Measurements from ENCODE around the gene RRAS2.

RRAS2 gene

GRCh38 chr11:14269692-14270573, 89.0 kb downstream of the RRAS2 start:
- TF ChIP-seq CTCF (IDR thresholded peaks at IDR 0.05; ENCODE audit: low read depth, low read length, missing control alignments): no peak
- in situ Hi-C loops (cut with HindIII; ENCODE audit: low sequenced_read_pairs): no loop called here
- H3K4me3 ChIP-seq (ENCODE audit: low read depth, low read length): no peak overlapping the region
- no peak for DNase-seq (ENCODE audit: low read depth)

GRCh38 chr11:14267861-14268635, 90.9 kb downstream of the RRAS2 start:
- no peak overlapping the region for H3K4me3 ChIP-seq (ENCODE audit: low read depth, low read length)
- DNase-seq (ENCODE audit: low read depth): no peak
- in situ Hi-C loops (cut with HindIII; ENCODE audit: low sequenced_read_pairs): no loop called here
- TF ChIP-seq CTCF (IDR thresholded peaks at IDR 0.05; ENCODE audit: low read depth, low read length, missing control alignments): no peak

- in situ Hi-C loops (cut with HindIII; ENCODE audit: low sequenced_read_pairs): no loop called here
- no peak for DNase-seq (ENCODE audit: low read depth)
Measured at GRCh38 chr11:14266622-14267021, 92.4 kb downstream of the RRAS2 start.

GRCh38 chr11:14264966-14265365, 94.0 kb downstream of the RRAS2 start:
- no peak for DNase-seq (ENCODE audit: low read depth)
- in situ Hi-C loops (cut with HindIII; ENCODE audit: low sequenced_read_pairs): no loop called here
- no peak for TF ChIP-seq CTCF (IDR thresholded peaks at IDR 0.05; ENCODE audit: low read depth, low read length, missing control alignments)
- H3K4me3 ChIP-seq (ENCODE audit: low read depth, low read length): no peak overlapping the region

More at GRCh38 chr11:14266622-14267021, 92.4 kb downstream of the RRAS2 start:
- no peak for TF ChIP-seq CTCF (IDR thresholded peaks at IDR 0.05; ENCODE audit: low read depth, low read length, missing control alignments)
- H3K4me3 ChIP-seq (ENCODE audit: low read depth, low read length): no peak overlapping the region

GRCh38 chr11:14262271-14262846, 96.6 kb downstream of the RRAS2 start:
- no peak for DNase-seq (ENCODE audit: low read depth)
- no peak overlapping the region for H3K4me3 ChIP-seq (ENCODE audit: low read depth, low read length)
- TF ChIP-seq CTCF (IDR thresholded peaks at IDR 0.05; ENCODE audit: low read depth, low read length, missing control alignments): no peak
- in situ Hi-C loops (cut with HindIII; ENCODE audit: low sequenced_read_pairs): no loop called here

GRCh38 chr11:14261066-14261465, 97.9 kb downstream of the RRAS2 start:
- H3K4me3 ChIP-seq (ENCODE audit: low read depth, low read length): no peak overlapping the region
- in situ Hi-C loops (cut with HindIII; ENCODE audit: low sequenced_read_pairs): no loop called here
- TF ChIP-seq CTCF (IDR thresholded peaks at IDR 0.05; ENCODE audit: low read depth, low read length, missing control alignments): no peak
- no peak for DNase-seq (ENCODE audit: low read depth)
